Stimulated activated CD8-positive, alpha-beta memory T cell treated with anti-CD3 and anti-CD28 coated beads, Interleukin-7, amount 100 ng/mL, for 4 hours (primary cell): ENCODE data around the gene TMEM18.

Experiments used
- DNase-seq, 2 donors: peaks; one replicate each; pipeline ENCODE4 v3.0.0-alpha.2; 2020; ENCODE audit warnings: low read depth in 2 of 2

The TMEM18 gene

DNA sequence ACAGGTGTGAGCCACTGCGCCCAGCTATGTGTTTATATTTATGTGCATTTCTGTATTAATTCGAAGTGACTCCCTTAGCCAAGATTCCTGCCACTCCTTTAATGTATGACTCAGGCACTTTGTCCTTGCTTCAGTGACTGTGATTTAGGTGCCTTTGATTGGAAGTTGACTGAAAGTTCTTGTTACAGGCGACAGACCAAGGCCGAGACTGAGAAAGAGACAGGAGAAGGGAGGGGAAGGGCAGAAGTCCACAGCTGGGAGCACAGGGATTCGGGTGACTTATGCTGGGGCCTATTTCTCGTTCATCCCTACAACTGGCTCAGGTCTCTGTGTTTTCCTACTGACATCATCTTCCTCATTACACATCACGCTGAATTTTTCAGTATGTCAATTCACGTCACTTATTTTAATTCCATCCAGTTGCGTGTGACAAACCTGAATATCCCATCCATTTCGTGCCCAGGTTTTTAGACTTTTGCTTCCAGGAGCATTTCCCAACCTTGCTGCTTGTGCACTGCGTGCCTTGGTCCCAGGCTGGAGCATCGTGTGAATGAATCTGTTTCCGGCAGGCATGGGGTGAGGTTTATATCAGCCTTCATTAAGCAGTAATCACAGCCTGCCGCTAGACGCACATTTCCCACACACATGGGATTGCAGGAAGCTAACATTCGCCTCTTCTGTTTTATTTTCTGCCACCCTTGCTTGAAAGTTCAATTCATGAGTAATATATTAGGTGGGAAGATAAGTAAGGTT is 42.4 kb downstream of the TMEM18 start:
- no peak for DNase-seq

DNA sequence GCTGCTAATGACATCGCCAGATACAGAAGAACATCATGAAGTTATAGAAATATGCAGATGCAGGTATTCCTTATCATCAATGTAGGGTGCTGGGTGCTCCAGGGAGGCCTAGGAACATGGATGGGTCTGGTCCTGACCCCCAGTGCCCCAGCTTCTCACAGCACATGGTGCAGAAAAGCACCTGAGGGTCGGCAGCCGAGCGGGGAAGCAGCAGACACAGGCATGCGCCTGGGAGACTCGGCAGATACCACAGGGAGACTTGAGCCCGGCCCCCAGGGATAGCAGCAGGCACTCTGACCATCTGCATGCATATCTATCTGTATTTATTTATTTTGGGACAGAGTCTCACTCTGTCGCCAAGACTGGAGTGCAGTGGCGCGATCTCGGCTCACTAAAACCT is 43.2 kb downstream of the TMEM18 start:
- no peak for DNase-seq

DNA sequence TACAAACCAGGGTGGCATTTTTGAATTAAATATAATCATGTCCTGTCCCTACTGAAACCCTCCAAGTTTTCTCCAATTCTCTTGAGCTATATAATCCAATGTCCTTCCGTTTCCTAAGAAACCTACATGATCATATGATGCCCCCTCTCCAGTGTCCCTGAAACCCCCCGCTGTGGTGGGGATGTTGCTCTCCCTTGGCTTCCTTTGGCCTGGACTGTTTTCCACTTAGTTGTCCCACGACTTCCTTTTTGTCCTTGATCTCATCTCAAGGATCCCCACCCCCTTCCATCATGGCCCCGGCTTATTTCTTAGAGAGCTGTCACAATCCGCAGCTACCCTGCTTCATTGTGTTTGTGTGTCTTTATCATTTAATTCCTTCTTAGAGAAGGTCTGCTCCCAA is 43.8 kb downstream of the TMEM18 start:
- DNase-seq = no peak

DNA sequence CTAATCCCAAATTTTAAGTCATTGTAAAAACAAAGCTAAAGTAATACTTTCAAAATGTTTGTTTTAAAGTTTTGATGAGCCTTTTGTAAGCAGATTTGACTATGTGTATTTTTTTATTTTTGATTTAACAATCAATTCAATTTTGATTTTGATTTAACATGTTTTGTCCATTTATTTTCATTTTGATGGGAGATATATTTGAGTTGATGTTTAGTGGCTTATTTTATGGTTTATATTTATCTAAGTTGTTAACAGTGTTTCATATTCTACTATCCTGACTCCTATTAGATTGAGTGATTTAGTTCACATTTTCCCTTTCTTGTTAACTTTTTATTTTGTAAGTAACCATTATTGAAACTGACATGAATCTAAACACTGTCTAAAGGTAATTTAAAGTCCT is 44.7 kb downstream of the TMEM18 start:
- DNase-seq = no peak

DNA sequence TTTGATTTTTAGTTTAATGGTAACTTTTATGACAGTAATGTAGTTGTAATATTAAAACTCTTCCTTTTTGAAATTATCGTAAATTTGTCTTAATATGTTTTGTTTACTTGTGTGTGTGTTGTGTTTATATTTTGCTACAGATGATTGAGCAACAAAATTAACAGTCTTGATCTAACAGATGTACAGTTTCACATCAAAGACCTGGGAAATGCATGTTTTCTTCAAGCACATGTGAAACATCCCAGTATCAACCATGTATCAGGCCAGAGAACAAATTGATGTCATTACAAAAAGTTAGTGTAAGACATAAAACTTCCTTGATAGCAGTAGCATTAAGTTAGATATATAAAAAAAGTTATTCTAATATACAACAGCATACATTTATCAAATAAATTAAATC is 45.5 kb downstream of the TMEM18 start:
- DNase-seq = no peak

DNA sequence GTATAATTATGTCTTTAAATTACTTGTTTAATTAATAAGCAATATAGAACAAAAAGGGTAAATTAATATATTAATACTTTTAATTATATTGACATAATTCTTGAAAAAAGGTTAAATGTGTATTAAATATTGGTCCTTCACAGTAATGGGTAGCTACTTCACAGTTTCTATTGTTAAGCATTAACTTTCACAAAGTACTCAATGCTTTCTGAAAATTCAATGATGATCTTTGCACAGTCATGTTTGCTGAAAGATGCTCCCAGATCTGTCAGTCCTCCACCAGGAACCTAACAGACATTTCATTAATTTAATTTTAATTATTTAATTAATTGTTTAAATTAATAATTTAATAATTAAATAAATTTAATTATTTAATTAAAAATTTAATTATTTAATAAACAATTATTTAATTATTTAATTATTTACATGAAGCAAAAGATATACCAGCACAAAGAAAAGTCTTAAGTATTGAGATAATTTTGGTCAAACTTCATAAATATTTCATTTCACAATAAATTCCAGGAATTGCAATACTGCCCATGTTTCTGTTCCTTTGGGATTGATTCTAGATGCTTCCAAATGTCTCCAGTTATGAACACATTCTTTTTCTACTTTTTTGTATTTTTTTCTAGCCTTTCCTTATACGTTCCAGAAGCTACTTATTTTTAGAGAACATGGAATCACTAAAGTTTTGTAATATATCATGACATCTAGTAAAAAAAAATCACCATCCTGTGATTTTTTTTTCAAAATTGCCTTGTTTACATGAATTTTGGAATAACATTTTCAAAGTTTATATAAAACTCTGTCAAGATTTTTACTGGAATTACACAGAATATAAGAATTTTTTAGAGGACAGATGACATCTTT is 46.5 kb downstream of the TMEM18 start:
- DNase-seq = no peak

DNA sequence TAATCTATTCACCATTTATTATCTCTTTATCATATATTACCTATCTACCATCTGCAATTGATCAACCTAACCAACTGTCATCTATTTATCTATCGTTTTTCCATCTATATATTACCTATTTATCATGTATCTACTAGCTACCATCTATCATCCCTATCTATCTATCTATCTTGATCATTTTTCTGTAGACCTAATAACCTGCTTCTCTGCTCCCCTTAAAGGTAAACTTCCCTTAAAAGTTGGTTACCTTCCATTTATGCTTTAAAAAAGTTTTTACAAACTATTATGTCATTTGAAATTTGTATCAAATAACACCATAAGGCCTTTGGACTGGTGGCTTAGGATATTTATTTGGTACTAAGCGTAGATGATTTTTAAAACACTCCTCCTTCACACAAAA is 47.2 kb downstream of the TMEM18 start:
- DNase-seq = no peak

DNA sequence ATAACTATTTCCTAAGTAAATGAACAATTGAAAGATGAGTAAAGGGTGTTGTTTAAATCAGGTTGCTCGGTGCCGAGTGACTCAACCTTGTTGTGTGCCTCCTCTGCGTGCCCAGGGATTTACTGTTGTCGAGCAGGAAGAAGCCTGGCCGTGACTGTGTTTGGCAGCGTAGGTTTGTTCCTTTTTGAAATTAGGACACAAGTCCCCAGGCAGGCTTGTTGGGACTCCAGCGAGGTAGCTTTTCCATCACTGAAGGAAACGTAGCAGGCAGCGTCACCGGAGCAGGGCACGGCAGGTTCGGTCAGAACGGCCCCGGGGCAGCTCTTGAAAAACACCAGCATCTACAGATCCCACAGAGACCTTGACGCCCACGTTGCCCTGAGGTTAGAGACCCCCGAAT is 48.6 kb downstream of the TMEM18 start:
- no peak for DNase-seq

DNA sequence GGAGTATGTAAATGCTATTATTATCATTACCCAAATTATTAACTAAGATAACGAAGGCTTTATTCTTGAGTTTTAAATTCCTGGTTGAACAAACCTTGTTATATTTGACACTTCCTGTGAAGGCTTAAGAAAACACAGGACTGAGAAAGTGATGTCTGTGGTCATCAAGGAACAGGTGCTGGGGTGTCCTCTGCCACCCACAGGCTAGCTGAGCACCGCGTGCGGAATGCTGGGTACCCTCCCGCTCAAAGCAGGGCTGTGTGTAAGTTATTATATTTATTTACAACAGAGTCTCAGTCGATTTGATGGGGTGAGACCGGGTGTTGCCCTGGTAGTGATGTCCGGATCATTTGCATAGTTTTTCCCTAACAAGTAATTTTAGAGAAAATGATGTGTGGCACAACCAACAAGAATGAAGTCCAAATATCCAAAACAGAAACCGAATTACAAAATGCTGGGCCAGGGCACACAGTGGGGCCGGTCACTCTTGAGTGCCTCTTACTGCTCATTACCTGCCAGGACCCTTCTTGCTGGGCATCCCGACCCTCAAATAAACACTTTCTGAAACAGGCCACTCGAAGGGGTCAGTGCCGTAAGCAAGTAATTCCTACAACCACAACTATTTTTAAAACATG is 49.2 kb downstream of the TMEM18 start:
- DNase-seq = no peak

DNA sequence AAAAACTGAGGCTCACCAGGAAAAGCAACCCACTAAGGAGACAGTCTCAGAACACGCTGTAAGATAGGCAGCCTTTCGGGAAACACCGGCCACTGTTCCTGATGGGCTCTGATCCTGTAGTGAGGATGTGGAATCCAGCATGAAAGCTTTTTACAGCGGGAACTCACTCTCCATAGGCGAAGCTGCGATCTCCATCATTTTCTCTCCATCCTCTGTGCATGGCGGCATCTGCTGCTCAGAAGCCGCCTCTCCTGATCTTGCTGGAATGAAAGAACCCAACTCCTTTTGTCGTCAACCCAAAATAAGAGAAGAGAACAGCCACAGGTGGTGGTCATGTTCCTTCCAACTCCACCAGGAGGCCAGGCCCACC is 49.9 kb downstream of the TMEM18 start:
- DNase-seq = no peak

DNA sequence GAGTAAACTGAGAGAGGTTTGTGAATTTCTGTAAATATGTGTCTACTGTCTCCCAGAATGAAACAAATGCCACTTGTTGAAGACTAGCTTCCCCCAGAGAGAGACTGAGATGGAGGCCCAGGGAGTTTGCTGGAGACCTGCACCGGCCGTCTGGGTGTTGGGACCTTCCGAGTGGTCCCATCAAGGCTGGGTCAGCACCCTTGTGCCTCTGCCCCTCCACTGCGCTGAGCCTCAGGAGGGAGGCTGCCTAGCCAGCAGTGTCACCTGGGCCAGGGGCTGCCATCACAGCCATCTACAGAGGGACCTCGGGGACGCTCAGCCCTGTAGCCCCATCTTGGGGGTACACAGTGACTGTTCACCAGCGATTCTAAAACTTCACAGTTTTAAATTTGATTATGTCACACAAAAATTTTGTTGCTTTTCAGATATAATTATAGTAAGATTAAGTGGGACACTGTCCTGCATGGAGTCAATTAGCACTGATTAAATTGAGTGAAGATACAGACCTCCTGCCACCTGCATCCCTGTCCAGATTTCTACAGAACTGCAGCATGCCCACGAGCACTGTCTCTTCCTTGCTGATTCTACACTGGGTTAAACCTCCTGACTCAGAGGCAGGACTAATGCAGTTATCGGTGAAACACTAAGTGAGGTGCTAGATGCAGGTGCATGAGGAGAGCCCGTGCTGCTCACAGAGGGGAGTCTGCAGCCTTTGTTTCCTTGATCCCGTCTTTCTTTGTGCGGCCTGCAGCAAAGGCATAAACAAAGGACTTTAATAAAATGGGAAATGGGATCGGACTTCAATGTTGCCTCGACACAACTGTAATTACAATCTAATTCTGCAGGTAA is 50.5 kb downstream of the TMEM18 start:
- no peak for DNase-seq

DNA sequence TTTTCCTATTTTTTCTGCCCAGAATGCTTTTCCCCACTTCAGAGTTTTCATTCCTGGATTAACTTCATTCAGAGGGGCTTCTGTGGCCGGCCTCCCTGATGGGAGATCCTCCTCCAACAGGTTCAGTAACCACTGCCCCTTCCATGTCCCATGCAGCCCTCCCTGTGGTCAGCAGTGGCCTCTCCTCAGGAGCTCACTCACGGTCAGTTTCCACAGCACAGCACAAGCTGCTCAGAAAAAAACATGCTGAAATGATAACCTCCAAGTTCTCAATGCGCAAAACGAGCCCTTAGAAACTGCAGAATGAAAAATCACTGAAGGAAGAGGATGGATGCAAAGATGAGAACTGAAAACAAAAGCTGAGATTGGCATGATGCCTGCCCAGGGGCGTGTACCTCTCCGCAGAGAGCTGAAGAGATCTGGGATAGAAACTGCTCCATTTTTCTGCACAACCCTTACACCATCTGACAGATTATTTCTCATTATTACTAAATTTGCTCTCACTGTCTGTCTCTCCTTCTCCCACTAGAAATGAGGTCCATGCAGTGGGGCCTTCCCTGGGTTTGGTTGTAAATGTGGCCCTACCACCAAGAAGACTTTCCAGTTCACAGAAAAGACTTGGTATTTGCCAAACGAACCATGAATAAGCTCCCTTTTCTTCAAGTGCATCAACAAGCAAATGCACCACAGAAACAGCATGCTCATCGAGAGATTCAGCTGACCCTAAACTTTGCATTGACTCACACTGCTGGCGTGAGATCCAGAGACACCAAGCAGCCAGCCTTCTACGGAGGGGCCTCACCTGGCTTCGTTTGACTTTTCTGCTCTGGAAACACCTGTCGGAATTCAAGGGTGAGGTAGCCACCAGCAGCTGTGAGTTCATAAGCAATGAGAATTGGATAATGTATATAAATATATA is 51.5 kb downstream of the TMEM18 start:
- no peak for DNase-seq

DNA sequence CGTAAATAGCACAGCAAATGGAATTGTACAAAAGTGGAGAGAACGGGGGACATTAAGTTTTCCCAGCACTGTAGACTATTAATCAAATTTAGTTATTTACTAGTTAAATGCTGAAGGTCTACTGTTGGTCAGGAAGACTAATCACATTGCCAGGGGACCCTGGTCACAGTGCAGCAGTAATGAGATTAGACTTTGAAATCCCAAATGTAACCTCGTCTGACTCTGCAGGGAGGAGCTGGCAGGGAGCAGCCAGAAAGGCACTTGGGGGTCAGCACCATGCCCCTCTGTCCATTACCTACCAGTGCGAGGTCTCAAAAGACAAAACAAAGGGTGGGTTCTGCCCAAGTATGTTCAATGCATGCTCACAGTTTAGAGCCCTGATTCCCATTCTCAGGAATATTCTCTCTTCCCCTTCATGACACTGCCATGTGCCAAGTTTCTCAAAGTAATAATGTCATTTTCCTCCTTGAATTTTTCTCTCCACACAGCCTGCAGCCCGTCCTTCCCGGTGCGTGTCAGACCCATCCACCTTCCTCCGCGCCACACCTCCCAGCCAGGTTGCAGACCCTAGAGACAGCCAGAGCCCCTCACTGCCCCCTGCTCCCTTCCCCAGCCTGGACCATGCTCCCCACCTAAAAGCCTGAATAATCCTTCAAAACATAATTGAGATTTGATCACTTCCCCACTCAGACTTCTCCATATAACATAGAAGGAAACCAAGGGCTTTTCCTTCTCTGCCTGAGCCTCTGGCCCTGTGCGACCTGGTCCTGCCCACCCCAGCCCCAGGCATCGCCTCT is 52.5 kb downstream of the TMEM18 start:
- no peak for DNase-seq

DNA sequence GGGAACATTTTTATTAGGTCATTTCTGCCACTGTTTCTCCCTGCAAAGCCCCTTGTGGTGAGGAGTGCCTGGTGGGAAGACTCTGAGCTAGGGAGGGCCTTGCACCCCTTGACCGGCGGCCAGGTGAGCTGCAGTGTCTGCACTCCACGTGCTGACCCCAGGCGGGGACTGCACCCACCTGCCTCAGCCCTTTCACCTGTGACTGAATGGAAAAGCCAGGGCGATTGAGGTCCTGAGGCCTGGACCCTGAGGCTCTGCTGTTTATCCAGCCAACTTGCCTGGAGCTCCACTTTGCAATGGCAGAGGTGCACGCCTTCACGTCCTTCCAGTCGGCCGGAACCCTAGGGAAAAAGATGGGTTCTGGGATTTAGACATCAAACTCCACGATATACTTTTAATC is 53.1 kb downstream of the TMEM18 start:
- DNase-seq = no peak

DNA sequence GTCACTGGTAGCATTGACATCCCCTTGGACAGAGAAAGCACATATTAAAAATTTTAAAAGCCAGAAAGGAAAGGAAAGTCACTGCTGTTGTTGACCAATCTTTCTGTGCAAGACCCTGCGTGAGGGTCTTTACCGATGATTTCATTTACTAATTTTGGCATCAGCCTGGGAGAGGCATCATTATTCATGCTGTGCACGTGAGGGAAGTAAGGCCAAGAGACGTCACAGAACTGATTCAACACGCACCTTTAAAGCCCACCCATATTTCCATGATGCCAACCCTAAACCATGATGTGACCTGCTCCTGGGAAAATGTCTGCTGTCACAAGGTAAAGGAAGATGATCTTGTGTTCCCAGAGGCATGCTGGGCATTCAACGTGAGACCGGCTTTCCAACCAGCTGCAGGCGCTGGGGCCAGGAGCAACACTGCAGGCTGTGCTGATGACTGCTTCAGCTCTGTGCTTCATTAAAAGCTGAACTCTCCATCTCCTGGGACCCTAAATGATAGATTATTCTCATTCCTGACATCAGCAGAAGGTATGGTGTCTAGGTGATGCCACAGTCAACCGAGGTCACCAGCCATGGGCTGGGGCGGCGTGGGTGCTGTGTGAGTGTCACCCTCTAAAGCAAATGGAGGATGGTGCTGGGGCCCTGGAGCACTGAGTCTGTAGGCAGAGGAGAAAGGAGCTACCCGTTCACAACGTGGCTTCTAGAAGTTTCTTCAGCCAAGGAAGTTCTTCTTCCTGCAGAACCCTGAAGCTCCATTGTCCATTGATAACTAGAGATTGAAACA is 53.9 kb downstream of the TMEM18 start:
- DNase-seq = no peak

DNA sequence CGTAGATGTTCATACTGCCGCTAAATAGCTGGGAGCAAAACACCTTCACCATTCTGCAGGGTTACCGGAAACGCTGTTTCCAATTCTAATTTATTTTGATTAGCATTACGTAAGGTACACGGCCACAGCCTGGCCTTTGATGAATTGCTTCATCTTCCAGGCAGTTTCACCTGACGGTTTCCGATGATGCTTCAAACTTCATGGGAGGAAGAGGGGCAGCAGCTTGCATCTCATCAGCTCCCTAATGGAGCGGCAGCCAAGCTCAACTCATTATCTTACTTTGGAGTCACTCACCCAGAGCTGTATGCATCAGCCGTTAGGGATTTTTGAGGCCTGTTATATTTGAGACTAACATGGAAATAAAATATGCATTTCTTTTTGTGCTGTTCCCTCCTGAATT is 54.8 kb downstream of the TMEM18 start:
- no peak for DNase-seq

DNA sequence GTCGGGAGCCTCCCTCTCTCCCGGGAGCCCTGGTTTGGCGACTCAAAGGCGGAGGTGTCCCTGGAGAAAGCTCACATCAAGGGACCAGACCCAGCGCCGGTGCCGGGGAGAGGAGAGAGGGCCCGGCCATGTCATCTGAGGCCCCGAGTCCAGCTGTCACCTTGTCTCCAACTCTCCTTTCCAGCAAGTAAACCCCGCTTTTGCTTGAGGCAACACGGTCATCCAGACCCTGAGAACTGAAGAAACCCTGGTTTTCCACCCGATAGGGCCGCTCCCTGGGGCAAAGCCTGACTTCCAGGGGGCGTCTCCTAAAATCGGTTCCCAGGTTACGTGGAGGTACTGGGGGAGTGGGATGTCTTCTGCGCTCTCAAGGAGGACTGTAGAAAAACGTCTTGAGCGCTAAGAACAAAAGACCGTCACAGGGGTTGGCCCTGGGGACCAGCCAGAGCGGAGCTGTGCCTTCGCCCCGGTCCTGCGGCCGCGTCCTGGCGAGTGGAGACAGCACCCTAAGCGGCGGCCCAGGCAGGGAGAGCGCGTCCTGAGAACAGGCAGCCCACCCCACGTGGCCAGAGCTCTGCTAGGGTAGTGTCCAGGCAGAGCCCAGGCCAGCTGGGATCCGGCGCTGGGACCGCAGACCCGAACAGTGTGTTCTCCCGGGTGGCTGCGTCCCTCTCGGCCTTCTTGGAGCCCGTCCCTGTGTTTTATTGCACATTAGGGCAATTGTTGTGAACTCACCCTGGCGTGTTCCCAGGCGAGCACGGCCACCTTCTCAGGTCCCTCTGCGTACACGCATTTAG is 55.7 kb downstream of the TMEM18 start:
- no peak for DNase-seq
